NCI-H2107 treated with DMSO at 0.1 percent for 48 hours (cell line): ENCODE measurements around the gene NAA25.
"Not testable (repeated sequence)": the region's sequence is repeated elsewhere in the genome, so short reads cannot be mapped to it uniquely, and the experiment has no call there.

Source experiments
- DNase-seq: peaks from one replicate; lab custom pipeline; 2025; ENCODE audit not compliant: unreplicated experiment; lab: John Stamatoyannopoulos, UW

The NAA25 gene

GRCh38 chr12:112063273-112063672 lies 45.3 kb downstream of the NAA25 start:
- no peak for DNase-seq

- DNase-seq: no peak
These were observed 47.4 kb downstream of the NAA25 start for GRCh38 chr12:112061137-112061536.

DNA sequence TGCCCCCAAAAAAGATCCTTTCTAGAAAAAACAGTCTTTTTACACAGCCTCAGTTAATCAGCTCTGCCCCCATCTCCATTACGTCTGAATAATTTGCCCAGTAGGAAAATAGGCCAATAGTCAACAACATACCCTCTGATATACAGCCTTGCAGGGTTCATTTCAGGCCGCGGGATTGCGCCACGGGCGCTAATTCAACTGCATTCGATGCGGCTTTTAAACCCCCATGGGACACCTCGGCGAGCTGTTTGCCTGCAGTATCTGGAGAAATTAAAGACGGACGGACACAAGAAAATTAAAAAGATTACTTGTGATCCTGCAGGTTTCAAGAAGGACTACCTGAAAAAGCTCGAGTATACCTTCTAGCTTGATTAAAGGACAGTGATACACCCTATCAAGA lies 59.2 kb downstream of the NAA25 start:
- no peak for DNase-seq

DNA sequence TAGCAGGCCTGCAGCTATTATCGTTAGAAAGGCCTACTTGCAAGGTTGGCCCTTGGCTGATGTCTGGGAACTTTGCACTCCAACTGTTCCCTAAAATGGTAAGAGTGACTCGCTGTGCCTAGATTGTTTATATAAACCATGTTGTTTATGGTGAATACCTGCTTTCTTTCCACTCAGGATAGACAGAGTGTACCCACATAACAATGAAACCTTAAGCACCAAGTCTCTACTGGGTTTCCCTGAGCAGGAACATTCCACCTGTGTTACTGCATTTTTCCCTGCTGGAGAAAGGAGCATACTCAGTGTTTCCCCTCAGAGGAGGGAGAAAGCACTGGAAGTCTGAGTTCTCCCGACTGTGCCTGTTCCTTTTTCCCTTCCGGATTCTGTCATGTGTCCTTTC lies 62.6 kb downstream of the NAA25 start:
- DNase-seq: no peak

DNA sequence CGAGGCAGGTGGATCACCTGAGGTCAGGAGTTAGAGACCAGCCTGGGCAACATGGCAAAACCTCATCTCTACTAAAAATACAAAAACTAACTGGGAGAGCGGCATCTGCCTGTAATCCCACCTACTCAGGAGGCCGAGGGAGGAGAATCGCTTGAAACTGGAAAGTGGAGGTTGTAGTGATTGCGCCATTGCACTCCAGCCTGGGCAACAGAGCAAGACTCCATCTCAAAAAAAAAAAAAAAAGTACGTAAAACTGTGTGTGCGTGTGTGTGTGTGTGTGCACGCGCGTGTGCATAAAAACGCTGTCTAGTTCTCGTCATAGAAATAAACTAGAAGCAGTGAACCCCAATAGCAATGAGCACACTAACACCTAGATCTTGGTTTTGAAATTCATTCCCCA lies 72.0 kb downstream of the NAA25 start:
- not testable (repeated sequence) for DNase-seq

DNA sequence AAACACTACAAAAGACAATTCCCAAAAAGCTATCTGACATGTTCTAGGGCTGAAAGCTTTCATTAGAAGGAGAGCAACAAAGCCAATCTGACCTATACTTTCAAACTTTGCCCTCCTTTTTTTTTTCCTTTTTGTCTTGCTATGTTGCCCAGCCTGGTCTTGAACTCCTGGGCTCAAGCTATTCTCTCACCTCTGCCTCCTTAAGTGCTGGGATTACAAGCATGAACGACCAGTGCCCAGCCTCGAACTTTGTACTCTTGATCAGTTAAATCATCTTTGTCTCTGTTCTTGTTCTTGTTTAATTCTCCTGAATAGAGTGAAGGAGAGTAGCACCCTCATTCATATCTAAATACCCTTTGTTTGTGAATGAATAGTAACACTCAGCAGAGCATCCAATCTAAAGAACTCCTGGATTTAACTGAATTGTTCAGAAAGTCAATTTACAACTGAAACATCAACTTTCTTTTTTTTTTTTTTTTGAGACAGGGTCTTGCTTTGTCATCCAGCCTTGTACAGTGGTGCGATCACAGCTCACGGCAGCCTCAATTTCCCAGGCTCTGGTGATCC lies 73.3 kb downstream of the NAA25 start:
- no peak for DNase-seq

- DNase-seq: no peak
These were observed 76.3 kb downstream of the NAA25 start for GRCh38 chr12:112032292-112032691.

- DNase-seq: no peak
These were observed 77.1 kb downstream of the NAA25 start for GRCh38 chr12:112031472-112031871.

GRCh38 chr12:112029301-112029700 lies 79.3 kb downstream of the NAA25 start:
- DNase-seq: no peak

GRCh38 chr12:112025808-112026375 lies 82.7 kb downstream of the NAA25 start:
- DNase-seq: no peak

- DNase-seq: no peak
These were observed 84.7 kb downstream of the NAA25 start for GRCh38 chr12:112023759-112024396.

- no peak for DNase-seq
These were observed 86.2 kb downstream of the NAA25 start for GRCh38 chr12:112022241-112023016.

DNA sequence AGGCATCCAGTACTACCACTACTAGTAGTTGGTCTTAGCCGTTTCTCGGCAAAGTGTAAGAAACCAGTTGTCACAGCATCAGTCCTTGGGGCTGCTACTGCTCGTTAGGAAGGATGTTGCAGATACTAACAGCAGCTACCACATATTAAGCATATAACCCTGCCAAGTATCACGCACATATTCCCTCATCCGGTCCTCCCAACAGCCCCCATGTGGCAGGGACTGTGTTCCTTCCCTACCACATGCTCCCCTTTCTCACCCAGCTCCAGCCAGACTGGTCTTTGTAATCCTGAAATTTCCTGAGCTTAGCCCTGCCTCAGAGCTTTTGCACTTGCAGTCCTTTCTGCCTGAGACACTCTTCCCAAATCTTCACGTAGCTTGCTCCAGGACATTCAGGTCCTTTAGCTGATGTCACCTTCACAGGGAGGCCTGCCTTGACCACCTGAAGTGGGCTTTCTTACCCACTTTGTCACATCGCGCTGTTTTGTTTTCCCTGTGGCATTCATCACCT lies 87.6 kb downstream of the NAA25 start:
- DNase-seq: no peak

GRCh38 chr12:112018571-112019237 lies 89.9 kb downstream of the NAA25 start:
- DNase-seq: no peak

DNA sequence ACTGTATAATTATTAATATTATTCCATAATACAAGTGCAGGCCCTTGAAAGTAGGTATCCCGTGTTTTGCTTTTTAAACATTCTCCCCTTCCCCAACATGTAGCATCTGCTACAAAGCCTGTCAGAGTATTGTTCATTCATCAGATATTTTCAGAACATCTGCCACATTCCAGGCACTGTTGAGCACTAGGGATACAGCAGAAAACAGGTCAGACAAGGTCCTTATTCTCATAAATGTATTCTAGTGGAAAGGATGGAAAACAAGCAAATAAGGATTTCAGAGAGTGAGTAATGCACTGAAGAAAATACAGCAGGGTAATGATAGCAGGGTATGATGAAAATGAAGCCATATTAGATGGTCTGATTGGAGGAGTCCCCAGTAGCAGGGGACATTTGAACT lies 91.5 kb downstream of the NAA25 start:
- no peak for DNase-seq

DNA sequence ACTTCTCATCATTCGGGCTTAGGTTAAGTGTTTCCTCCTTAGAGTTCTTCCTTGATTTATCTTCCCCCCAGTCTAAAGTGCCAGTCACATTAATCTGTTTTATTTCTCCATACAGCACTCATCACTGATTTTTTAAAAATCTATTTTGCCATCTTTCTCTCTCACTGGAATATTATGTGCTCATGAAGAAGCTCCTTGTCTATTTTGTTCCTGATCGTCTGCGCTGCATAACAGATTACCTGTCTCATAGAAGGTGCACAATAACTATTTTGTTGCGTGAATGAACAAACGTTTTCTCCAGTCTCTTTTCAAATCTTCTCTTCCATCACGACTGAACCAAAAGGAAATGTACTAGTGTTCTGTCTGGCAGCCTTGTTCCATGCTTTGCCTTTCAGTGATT lies 92.6 kb downstream of the NAA25 start:
- no peak for DNase-seq

DNA sequence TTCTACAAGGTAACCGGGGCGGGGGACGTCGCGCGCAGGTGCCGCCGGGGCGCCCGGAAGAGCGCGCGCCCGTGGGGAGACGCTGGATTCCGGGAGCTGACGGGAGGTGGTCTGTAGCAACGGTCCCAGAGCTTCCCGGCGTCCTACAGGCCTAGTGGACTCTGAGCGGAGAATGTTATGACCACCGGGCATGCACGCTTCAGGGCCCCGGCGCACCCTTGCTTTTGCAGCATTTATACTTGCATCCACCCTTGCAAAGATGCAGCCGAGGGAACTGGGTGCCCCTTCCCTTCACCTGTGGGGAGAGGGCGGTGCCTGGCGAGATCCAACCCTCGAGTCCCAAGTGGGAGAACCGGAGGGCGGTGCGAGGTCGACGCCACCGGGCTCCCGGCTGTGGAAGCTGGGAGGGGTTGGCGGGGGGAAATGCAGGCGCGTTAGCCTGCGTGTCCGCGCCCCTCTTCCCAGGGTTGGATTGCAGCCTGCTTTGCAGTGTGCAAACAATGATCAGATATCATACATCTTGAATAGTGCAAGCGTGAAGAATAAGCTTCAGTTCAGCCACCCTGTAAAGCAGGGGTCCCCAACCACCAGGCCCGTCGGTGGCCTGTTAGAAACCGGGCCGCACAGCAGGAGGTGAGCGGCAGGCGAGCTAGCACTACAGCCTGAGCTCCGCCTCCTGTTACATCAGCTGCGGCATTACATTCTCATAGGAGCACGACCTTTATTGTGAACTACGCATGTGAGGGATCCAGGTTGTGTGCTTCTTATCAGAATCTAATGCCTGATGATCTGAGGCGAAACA lies 94.8 kb downstream of the NAA25 start:
- peak; percentile 74 for DNase-seq

GRCh38 chr12:112012775-112013600 lies 95.6 kb downstream of the NAA25 start, which contains the start of the genes ERP29 and TMEM116:
TSS of gene ERP29 (plus strand) at chr12:112013426. CDS start at chr12:112013466, 40 bp downstream.
TSS of gene TMEM116 (minus strand) at chr12:112013165. CDS start at chr12:112005270, 7,895 bp downstream.
- DNase-seq: peak; percentile 94

GRCh38 chr12:112011685-112012084 lies 96.9 kb downstream of the NAA25 start:
- DNase-seq: no peak
